ENCODE data around the gene SPOCK2.

DNA sequence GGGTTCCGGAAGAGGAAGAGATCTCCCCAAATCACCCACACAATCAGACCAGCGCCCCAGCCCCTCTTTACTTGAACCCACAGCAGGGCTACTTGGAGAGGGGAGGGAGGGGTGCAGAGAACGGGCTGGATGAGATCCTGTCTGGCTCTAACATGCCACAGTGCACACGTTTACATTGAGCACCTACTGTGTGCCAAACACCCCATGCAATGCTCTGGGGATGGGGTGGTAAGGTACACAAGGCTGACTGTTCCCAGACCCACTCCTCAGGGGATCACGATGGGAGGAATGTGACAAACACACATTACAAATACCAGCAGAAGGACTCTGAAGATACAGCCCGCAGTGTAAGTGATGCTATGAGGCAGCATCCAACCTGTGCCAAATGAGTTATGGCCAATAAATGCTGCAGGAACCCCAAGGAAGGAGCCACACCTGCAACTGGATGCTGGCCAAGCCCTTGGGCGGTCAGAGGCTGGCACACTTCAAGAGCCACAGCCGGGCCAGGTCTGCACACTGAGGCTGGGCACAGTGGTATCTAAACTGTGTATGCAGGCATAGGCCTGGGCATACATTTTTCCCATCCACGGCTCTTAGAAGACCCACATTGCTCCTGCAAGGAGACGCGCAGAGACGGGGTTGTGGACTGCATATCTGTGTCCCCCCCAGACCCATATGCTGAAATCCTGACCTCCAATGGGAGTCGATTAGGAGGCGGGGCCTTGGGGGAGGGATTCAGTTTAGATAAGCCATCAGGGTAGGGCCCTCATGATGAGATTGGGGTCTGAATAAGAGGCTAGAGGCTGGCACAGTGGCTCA is 6.4 kb downstream of the SPOCK2 start:
- TF ChIP-seq CTCF (IDR thresholded peaks at IDR 0.05) (no peak), EZH2 (IDR thresholded peaks at IDR 0.05) (no peak), EZH2phosphoT487 (IDR thresholded peaks at IDR 0.05) (no peak)

All from neural progenitor cell (in vitro differentiated cells).